A673 (cell line): Measurements from ENCODE around the gene LHFPL6. TPM values are rescaled to one million over a fixed set of nuclear protein-coding genes. Genes with fewer than 3 reads are reported as not detected.

Source experiments
- BruUV-seq: library from RNA; stranded (reverse); fragments of 400-500 nt; replicated peaks from 2 replicates; lab custom pipeline; 2021; lab: Mats Ljungman, UMichigan
- CTCF ChIA-PET: fragments of 300-600 bp; sonication (Branson Sonifier 250); formaldehyde crosslinking; loops from one replicate; lab custom pipeline; 2022; ENCODE audit warnings: antibody characterized with exemption; lab: Charles Lee
- POLR2A ChIA-PET: fragments of 300-600 bp; sonication (Branson Sonifier 250); formaldehyde crosslinking; loops from one replicate; lab custom pipeline; 2022; ENCODE audit warnings: antibody characterized with exemption; ENCODE audit not compliant: low non-redundant PET; lab: Charles Lee
- DNase-seq: peaks from one replicate; pipeline ENCODE4 v3.0.0-alpha.2; 2015; ENCODE audit warnings: low spot score
- H3K27ac ChIP-seq: fragments of 200-600 bp; sonication (generic); 2 replicates; pipeline ENCODE4 v1.5.1; 2016; ENCODE audit warnings: mixed run types, low read depth, mild to moderate bottlenecking, mixed read lengths, antibody characterized with exemption, low read length; ENCODE audit not compliant: poor library complexity, severe bottlenecking
- H3K27me3 ChIP-seq: fragments of 200-600 bp; sonication (generic); replicated peaks from 2 replicates; pipeline ENCODE4 v1.6.1; 2017; ENCODE audit warnings: mixed run types, low read depth, mild to moderate bottlenecking, mixed read lengths, antibody characterized with exemption, low read length; ENCODE audit not compliant: insufficient read depth, poor library complexity
- H3K36me3 ChIP-seq: fragments of 200-600 bp; sonication (generic); 2 replicates; pipeline ENCODE4 v1.6.1; 2016; ENCODE audit warnings: mixed run types, mild to moderate bottlenecking, mixed read lengths, antibody characterized with exemption, low read length; ENCODE audit not compliant: insufficient read depth, poor library complexity, severe bottlenecking
- H3K4me1 ChIP-seq: fragments of 200-600 bp; sonication (generic); 2 replicates; pipeline ENCODE4 v1.6.1; 2017; ENCODE audit warnings: mixed run types, mild to moderate bottlenecking, mixed read lengths, antibody characterized with exemption, low read length; ENCODE audit not compliant: insufficient read depth, poor library complexity, severe bottlenecking
- H3K4me3 ChIP-seq: fragments of 200-600 bp; sonication (generic); 2 replicates; pipeline ENCODE4 v1.5.1; 2016; ENCODE audit warnings: low read depth, mixed run types, mild to moderate bottlenecking, mixed read lengths, low read length; ENCODE audit not compliant: poor library complexity, severe bottlenecking
- H3K9me3 ChIP-seq: fragments of 200-600 bp; sonication (generic); 2 replicates; pipeline ENCODE4 v1.6.1; 2016; ENCODE audit warnings: mixed run types, low read depth, mild to moderate bottlenecking, mixed read lengths, antibody characterized with exemption, low read length; ENCODE audit not compliant: poor library complexity, severe bottlenecking
- EZH2 ChIP-seq: fragments of 200-600 bp; sonication (generic); IDR thresholded peaks from 2 replicates; pipeline ENCODE4 v1.6.1; 2017; ENCODE audit warnings: borderline replicate concordance, low read depth, mild to moderate bottlenecking, mixed read lengths, antibody characterized with exemption, low read length; ENCODE audit not compliant: poor library complexity, severe bottlenecking
- intact Hi-C: fragments of 100-400 bp; cut with micrococcal nuclease; formaldehyde crosslinking; loops from one replicate; pipeline ENCODE4 v1.10.0; 2022; ENCODE audit not compliant: unreplicated experiment
- total RNA-seq: library from RNA; stranded (reverse); gene quantifications from 2 replicates; pipeline ENCODE4 v1.2.3, GENCODE V29; 2021
- TF ChIP-seq, protein P1 (sequence below): fragments of 300-800, 200-600 bp; sonication (generic); conservative IDR thresholded peaks from 2 replicates; pipeline ENCODE4 v1.5.1; 2017; ENCODE audit warnings: low read depth, mild to moderate bottlenecking, antibody characterized with exemption, low read length, moderate library complexity, mixed read lengths

The LHFPL6 gene
- total RNA-seq, 1 experiment from 2014 or later: 63.9 TPM

DNA sequence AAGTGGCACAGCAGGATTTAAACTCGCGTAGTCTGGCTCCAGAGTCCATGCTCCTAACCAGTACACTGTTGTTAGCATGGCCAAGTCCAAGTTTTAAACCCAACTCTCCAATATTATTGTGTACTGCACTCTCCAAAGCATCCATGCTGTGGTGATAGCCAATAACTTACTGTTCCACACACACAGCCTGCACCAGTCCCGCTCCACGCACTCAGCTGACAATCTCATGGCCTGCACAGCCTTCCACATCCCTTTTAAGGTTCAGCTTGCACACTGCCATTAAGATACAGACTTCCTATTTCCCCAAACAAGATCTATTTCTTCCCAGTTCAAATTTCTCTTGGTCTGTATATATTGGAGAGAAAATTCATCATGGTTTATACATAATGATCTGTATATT is 80.7 kb downstream of the LHFPL6 start:
- POLR2A ChIA-PET: no interaction called here
- no peaks in the 10 kb centered on the region for H3K4me1 ChIP-seq
- CTCF ChIA-PET: no interaction called here
- no peaks in the 10 kb centered on the region for H3K9me3 ChIP-seq
- intact Hi-C loops: no loop called here
- no peak for DNase-seq
- no TSS peak for BruUV-seq
- H3K36me3 ChIP-seq: no peaks in the 10 kb centered on the region
- no peaks in the 10 kb centered on the region for H3K27me3 ChIP-seq
- H3K27ac ChIP-seq: no peak overlapping the region
- no peak overlapping the region for H3K4me3 ChIP-seq
- TF ChIP-seq, protein P1, sequence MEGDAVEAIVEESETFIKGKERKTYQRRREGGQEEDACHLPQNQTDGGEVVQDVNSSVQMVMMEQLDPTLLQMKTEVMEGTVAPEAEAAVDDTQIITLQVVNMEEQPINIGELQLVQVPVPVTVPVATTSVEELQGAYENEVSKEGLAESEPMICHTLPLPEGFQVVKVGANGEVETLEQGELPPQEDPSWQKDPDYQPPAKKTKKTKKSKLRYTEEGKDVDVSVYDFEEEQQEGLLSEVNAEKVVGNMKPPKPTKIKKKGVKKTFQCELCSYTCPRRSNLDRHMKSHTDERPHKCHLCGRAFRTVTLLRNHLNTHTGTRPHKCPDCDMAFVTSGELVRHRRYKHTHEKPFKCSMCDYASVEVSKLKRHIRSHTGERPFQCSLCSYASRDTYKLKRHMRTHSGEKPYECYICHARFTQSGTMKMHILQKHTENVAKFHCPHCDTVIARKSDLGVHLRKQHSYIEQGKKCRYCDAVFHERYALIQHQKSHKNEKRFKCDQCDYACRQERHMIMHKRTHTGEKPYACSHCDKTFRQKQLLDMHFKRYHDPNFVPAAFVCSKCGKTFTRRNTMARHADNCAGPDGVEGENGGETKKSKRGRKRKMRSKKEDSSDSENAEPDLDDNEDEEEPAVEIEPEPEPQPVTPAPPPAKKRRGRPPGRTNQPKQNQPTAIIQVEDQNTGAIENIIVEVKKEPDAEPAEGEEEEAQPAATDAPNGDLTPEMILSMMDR: no peak
- TF ChIP-seq EZH2: no peak

DNA sequence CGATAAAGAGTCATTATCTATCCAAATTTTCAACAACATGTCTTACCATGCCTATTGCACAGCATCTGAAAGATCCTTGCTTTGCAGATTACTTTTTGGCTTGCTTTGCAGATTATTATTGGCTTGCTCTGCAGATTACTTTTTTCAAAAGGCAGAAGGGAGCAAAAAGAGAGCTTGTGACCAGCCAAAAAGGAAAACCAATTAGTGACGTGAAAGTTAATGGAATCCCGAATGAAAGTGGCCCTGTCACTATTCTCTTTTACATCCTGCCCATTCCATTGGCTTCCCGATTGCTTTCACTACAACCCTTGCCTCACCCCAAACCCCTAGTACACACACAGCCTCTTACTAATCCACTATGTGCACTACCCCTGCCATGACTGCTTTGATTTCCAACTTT is 81.3 kb downstream of the LHFPL6 start:
- intact Hi-C loops: no loop called here
- H3K4me3 ChIP-seq: no peak overlapping the region
- H3K27me3 ChIP-seq: no peaks in the 10 kb centered on the region
- H3K4me1 ChIP-seq: peaks cover 4% of the 10 kb centered on the region
- H3K9me3 ChIP-seq: no peaks in the 10 kb centered on the region
- no peaks in the 10 kb centered on the region for H3K36me3 ChIP-seq
- CTCF ChIA-PET: no interaction called here
- no peak overlapping the region for H3K27ac ChIP-seq
- BruUV-seq: no TSS peak
- no peak for TF ChIP-seq EZH2
- TF ChIP-seq, protein P1: no peak
- POLR2A ChIA-PET: no interaction called here
- DNase-seq: no peak

DNA sequence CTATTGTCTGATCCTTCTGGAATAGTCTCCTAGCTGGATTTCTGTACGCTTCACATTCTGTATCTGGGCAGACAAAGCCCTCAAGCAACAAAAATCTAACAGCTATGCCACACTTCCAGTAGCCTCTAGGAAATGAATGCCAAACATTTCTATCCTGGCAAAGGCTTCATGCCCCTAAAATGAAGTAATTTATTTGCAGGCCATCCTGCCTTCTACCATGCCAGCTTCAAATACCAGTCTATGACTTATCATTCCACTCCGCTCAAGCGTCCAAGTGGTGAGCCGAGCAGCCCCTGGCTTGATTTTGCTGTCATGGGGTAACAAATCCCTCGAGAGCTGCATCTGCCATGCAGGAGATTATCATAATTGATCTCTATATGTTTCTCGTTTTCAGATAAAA is 86.9 kb downstream of the LHFPL6 start:
- ChIA-PET CTCF (no interaction called here), POLR2A (interaction anchor here (0.5 kb wide), 1 partner anchor 352 kb away, joined by 12 read pairs; no protein-coding TSS in a partner anchor)
- no peaks in the 10 kb centered on the region for H3K9me3 ChIP-seq
- TF ChIP-seq, protein P1: no peak
- no peak for TF ChIP-seq EZH2
- H3K27ac ChIP-seq: no peak overlapping the region
- DNase-seq: no peak
- no peaks in the 10 kb centered on the region for H3K27me3 ChIP-seq
- no peak overlapping the region for H3K4me3 ChIP-seq
- BruUV-seq: no TSS peak
- H3K4me1 ChIP-seq: peaks cover 23% of the 10 kb centered on the region
- intact Hi-C loops: no loop called here
- H3K36me3 ChIP-seq: no peaks in the 10 kb centered on the region
